HepG2 (cell line): ENCODE measurements around the gene RBM47. TPM values are rescaled to one million over a fixed set of nuclear protein-coding genes. Genes with fewer than 3 reads are reported as not detected.
A peak's percentile ranks its signal among the peaks of the same experiment; 100 is the strongest.

ENCODE experiments used
- ATF2 ChIP-seq: sonication (generic); formaldehyde crosslinking; IDR thresholded peaks from 2 replicates; pipeline ENCODE4 v1.4.0; 2020; ENCODE audit warnings: missing genetic modification reagents
- CCDC6 ChIP-seq: sonication (generic); formaldehyde crosslinking; IDR thresholded peaks from 2 replicates; pipeline ENCODE4 v1.8.1; 2022; ENCODE audit warnings: mild to moderate bottlenecking, missing genetic modification reagents, moderate library complexity
- GTF2F1 ChIP-seq: fragments of 150-350 bp; IDR thresholded peaks from 2 replicates; pipeline ENCODE4 v1.6.1; 2014; ENCODE audit warnings: low read length
- KLF16 ChIP-seq, 2 experiments: sonication (generic) in 1 of 2; formaldehyde crosslinking in 1 of 2; IDR thresholded peaks; 2 replicates each; pipeline versions ENCODE4 v1.6.1 to v1.8.0; 2016 to 2023; ENCODE audit warnings: missing genetic modification reagents in 2 of 2, missing compliant biosample characterization in 1 of 2
- MBNL3 ChIP-seq: fragments of 250-450 bp; sonication (Bioruptor Pico); conservative IDR thresholded peaks from 2 replicates; pipeline ENCODE4 v1.8.0; 2022; ENCODE audit warnings: mild to moderate bottlenecking, inconsistent platforms
- MTERF4 ChIP-seq: sonication (generic); formaldehyde crosslinking; IDR thresholded peaks from 2 replicates; pipeline ENCODE4 v1.8.0; 2023; ENCODE audit warnings: mild to moderate bottlenecking, missing genetic modification reagents
- POGZ ChIP-seq: sonication (generic); formaldehyde crosslinking; IDR thresholded peaks from 2 replicates; pipeline ENCODE4 v1.4.0; 2020; ENCODE audit warnings: mild to moderate bottlenecking, missing genetic modification reagents
- SNAPC2 ChIP-seq: sonication (generic); formaldehyde crosslinking; IDR thresholded peaks from 2 replicates; pipeline ENCODE4 v1.8.1; 2022; ENCODE audit warnings: mild to moderate bottlenecking, missing genetic modification reagents
- TFDP2 ChIP-seq: sonication (generic); formaldehyde crosslinking; IDR thresholded peaks from 2 replicates; pipeline ENCODE4 v1.4.0; 2020; ENCODE audit warnings: missing genetic modification reagents
- ZBTB25 ChIP-seq: IDR thresholded peaks from 2 replicates; pipeline ENCODE4 v1.6.1; 2018; ENCODE audit warnings: missing genetic modification reagents
- ZFP36L2 ChIP-seq: sonication (generic); formaldehyde crosslinking; IDR thresholded peaks from 2 replicates; pipeline ENCODE4 v1.4.0; 2020; ENCODE audit warnings: missing genetic modification reagents
- ZNF253 ChIP-seq: sonication (generic); formaldehyde crosslinking; IDR thresholded peaks from 2 replicates; pipeline ENCODE4 v1.8.0; 2022; ENCODE audit warnings: mild to moderate bottlenecking, missing genetic modification reagents, borderline replicate concordance
- ZNF296 ChIP-seq: sonication (generic); formaldehyde crosslinking; conservative IDR thresholded peaks from 2 replicates; pipeline ENCODE4 v1.5.0; 2020; ENCODE audit warnings: mild to moderate bottlenecking, missing genetic modification reagents
- ZNF646 ChIP-seq: sonication (generic); formaldehyde crosslinking; IDR thresholded peaks from 2 replicates; pipeline ENCODE4 v1.9.0; 2021; ENCODE audit warnings: mild to moderate bottlenecking, missing genetic modification reagents
- ZNF660 ChIP-seq: sonication (generic); formaldehyde crosslinking; IDR thresholded peaks from 2 replicates; pipeline ENCODE4 v1.5.1; 2020; ENCODE audit warnings: mild to moderate bottlenecking, low read depth, missing genetic modification reagents, borderline replicate concordance
- ZNF709 ChIP-seq: sonication (generic); formaldehyde crosslinking; IDR thresholded peaks from 2 replicates; pipeline ENCODE4 v1.5.0; 2020; ENCODE audit warnings: mild to moderate bottlenecking, missing genetic modification reagents
- polyA plus RNA-seq, 8 experiments: library from polyadenylated mRNA; depleted of rRNA in 3 of 8; stranded (reverse) in 7 of 8; unstranded in 1 of 8; fragments of >200 nt; fragmentation: Illumina TruSeq in 4 of 8; extraction: Trizol in 4 of 8; gene quantifications; 2 replicates each; pipeline versions ENCODE4 v1.2.1 to v1.2.3, GENCODE V29; 2011 to 2016; ENCODE audit warnings: low read depth in 4 of 8, missing spikeins in 1 of 8, mixed read lengths in 1 of 8; ENCODE audit not compliant: insufficient read depth in 1 of 8
- total RNA-seq, 5 experiments: library from RNA; depleted of rRNA; stranded (reverse); fragments of >200 nt; fragmentation: Illumina TruSeq; extraction: Trizol; gene quantifications; 2 replicates each; pipeline ENCODE4 v1.2.3, GENCODE V29; 2016; ENCODE audit warnings: low read depth in 1 of 5

RBM47 gene
- total and polyA plus RNA-seq, 2 of the 13 experiments (the other 11 are each of a cell fraction or from before 2014, with no cell fraction given) = 1.2 to 2.5 TPM

- TF ChIP-seq ZNF646 (CRISPR knock-in tag) (no peak), SNAPC2 (CRISPR knock-in tag) (no peak), ZNF660 (CRISPR knock-in tag) (no peak), CCDC6 (no peak), ZBTB25 (no peak), MBNL3 (CRISPR knock-in tag) (no peak), TFDP2 (0 out of 2 replicates have a peak, but pooled peaks have one; percentile 18), ZNF253 (CRISPR knock-in tag) (no peak), ZNF709 (CRISPR knock-in tag) (no peak), KLF16 (CRISPR knock-in tag; IDR thresholded peaks at IDR 0.05) (peak in 1 of 2 experiments; percentile 53; a peak in 1 of 4 replicates), ZNF296 (CRISPR knock-in tag) (no peak), ZFP36L2 (no peak), MTERF4 (no peak), POGZ (CRISPR knock-in tag) (no peak), ATF2 (CRISPR knock-in tag) (peak; percentile 35; the same call in 1 of the 2 replicates), GTF2F1 (no peak)
Measured at GRCh38 chr4:40455340-40455902, 174.2 kb downstream of the RBM47 start (continued).
